Heart right ventricle (tissue), 16 donors: ENCODE data around the gene PROCR. TPM values are rescaled to one million over a fixed set of nuclear protein-coding genes. Genes with fewer than 3 reads are reported as not detected.
"Not testable (repeated sequence)": the region's sequence is repeated elsewhere in the genome, so short reads cannot be mapped to it uniquely, and the experiment has no call there.

Source experiments
- ATAC-seq, 8 donors: fragments of 200-7000 bp; cut with Tn5 transposase; one replicate each; pipeline ENCODE4 v1.9.1; 2020; ENCODE audit warnings: mild to moderate bottlenecking in 8 of 8, moderate library complexity in 8 of 8, moderate number of reproducible peaks in 1 of 8
- DNase-seq, 2 donors: peaks; one replicate each; pipeline ENCODE4 v3.0.0-alpha.2; 2020
- H3K27ac ChIP-seq, 10 donors: fragments of 200-600 bp; sonication (generic) in 2 of 10; one replicate each; pipeline versions ENCODE4 v1.5.0 to v1.8.0; 2020 to 2022; ENCODE audit warnings: mild to moderate bottlenecking in 3 of 10
- H3K27me3 ChIP-seq, 7 donors: fragments of 200-600 bp; one replicate each; pipeline ENCODE4 v1.8.0; 2021 to 2022; ENCODE audit warnings: mild to moderate bottlenecking in 2 of 7
- H3K36me3 ChIP-seq, 9 donors: fragments of 200-600 bp; sonication (generic) in 1 of 9; one replicate each; pipeline versions ENCODE4 v1.5.0 to v1.8.0; 2020 to 2022; ENCODE audit warnings: mild to moderate bottlenecking in 2 of 9
- H3K4me1 ChIP-seq, 9 donors: fragments of 200-600 bp; sonication (generic) in 1 of 9; one replicate each; pipeline versions ENCODE4 v1.5.0 to v1.8.0; 2020 to 2022; ENCODE audit warnings: mild to moderate bottlenecking in 4 of 9
- H3K4me3 ChIP-seq, 10 donors: fragments of 200-600 bp; sonication (generic) in 2 of 10; one replicate each; pipeline versions ENCODE4 v1.5.0 to v1.8.0; 2020 to 2022; ENCODE audit warnings: mild to moderate bottlenecking in 7 of 10, moderate library complexity in 2 of 10
- H3K9me3 ChIP-seq, 11 donors: fragments of 200-600 bp in 10 of 11; sonication (generic) in 2 of 11; one replicate each; pipeline versions ENCODE4 v1.5.0 to v1.8.0; 2013 to 2022; ENCODE audit warnings: mild to moderate bottlenecking in 2 of 11, control low read depth in 1 of 11, moderate library complexity in 1 of 11
- CTCF ChIP-seq, 9 donors: fragments of 200-600 bp; sonication (generic) in 2 of 9; IDR thresholded peaks; one replicate each; pipeline versions ENCODE4 v1.5.0 to v1.8.0; 2021 to 2022; ENCODE audit warnings: antibody characterized with exemption in 9 of 9, mild to moderate bottlenecking in 5 of 9, moderate library complexity in 1 of 9
- WGBS, 2 donors: extraction: QIAGEN DNeasy Blood & Tissue Kit; methylation state at CpG; one replicate each; pipeline ENCODE4 v1.1.7; 2013; ENCODE audit warnings: inconsistent platforms in 1 of 2; 5-methylcytosine and 5-hydroxymethylcytosine counted together
- intact Hi-C, 10 donors: fragments of 100-400 bp; cut with DNase I; formaldehyde crosslinking; loops; one replicate each; pipeline versions ENCODE4 v1.11.1 to v1.14.2; 2022
- polyA plus RNA-seq, 2 donors: library from polyadenylated mRNA; stranded (reverse); fragments of 200-250 nt; gene quantifications; one replicate each; pipeline ENCODE4 v1.2.3, GENCODE V29; 2013
- total RNA-seq, 10 donors: library from RNA; stranded (reverse); fragmentation: NEBNext Ultra II Directional in 3 of 10; extraction: Animal tissue kit (Norgen Biotek cat#: 25700) in 3 of 10; gene quantifications; one replicate each; pipeline versions ENCODE4 v1.2.1 to v1.2.4, GENCODE V29; 2021 to 2023
- donor health status: Arrhythmogenic right ventricular cardiomyopathy.
- donor health status: ischemic (EF 13 %, LVEDD 7.1; RV severe dilation, severe dysfunction).
- donor health status: healthy with polysubstance abuse.
- donor health status: DM: no; HTN: yes; CAD: no.
- donor health status: DM: no; HTN: no; CAD: no.
- donor health status: ischemic (EF 25% LVEDD 6.9; RV normal size, moderate dysfunction).
- donor health status: ischemic (EF 25% LVEDD 5.7; RV mildly dilated, moderate dysfunction).
- donor health status: healthy.
- donor health status: DM: yes; HTN: yes; CAD: no.
- donor health status: Ischemic cardiomyopathy.
- donor health status: ischemic (EF 35%, LVEDD 5.7; RV mildly dilated, moderate dysfunction).
- donor health status: nonischemic (EF 11% LVEDD 7.7; RV severe dilation, severe dysfunction).
- donor health status: DM: yes; HTN: yes; CAD: no.
- donor health status: PGD.
- donor health status: ischemic (EF 29% LVEDD 5.4; RV normal size, mild dysfunction).
- donor health status: nonischemic (EF 23%, LVEDD 6.1; RV moderate dilation, normal function).

PROCR gene
- total and polyA plus RNA-seq, 12 donors, result 3.0 to 26.7 (median 8.8) TPM

GRCh38 chr20:35187584-35188190 lies 15.8 kb downstream of the PROCR start:
- peaks cover 0 to 7% (median 0%) of the 10 kb centered on the region in 11 donors for H3K9me3 ChIP-seq
- no peak overlapping the region for H3K27ac ChIP-seq
- H3K27me3 ChIP-seq, result no peaks in the 10 kb centered on the region
- 76 to 78% methylated on average over 5 of the region's 5 CpGs for WGBS, 2 donors
- no peak overlapping the region for H3K4me3 ChIP-seq
- DNase-seq (no peak), ATAC-seq (no peak)
- no peak for TF ChIP-seq CTCF (IDR thresholded peaks at IDR 0.05)
- H3K36me3 ChIP-seq, result no peaks in the 10 kb centered on the region
- H3K4me1 ChIP-seq, result peaks cover 0 to 15% (median 0%) of the 10 kb centered on the region in 9 donors
- intact Hi-C loops, result no loop called here

- H3K27me3 ChIP-seq, H3K9me3 ChIP-seq, DNase-seq, intact Hi-C loops, H3K4me3 ChIP-seq, H3K36me3 ChIP-seq, ATAC-seq, H3K27ac ChIP-seq: not testable (repeated sequence)
- WGBS, 2 donors, result 88 to 90% methylated on average over 8 of the region's 8 CpGs
- peaks cover 0 to 15% (median 0%) of the 10 kb centered on the region in 9 donors for H3K4me1 ChIP-seq
Observed at GRCh38 chr20:35189223-35189622, 17.4 kb downstream of the PROCR start.

GRCh38 chr20:35190556-35190955 lies 18.7 kb downstream of the PROCR start:
- peaks cover 0 to 9% (median 0%) of the 10 kb centered on the region in 11 donors for H3K9me3 ChIP-seq
- no peak for DNase-seq
- no peak overlapping the region for H3K4me3 ChIP-seq
- H3K4me1 ChIP-seq, result peaks cover 0 to 15% (median 0%) of the 10 kb centered on the region in 9 donors
- no peak overlapping the region for H3K27ac ChIP-seq
- no peaks in the 10 kb centered on the region for H3K27me3 ChIP-seq
- WGBS, 2 donors, result 89 to 91% methylated on average over 6 of the region's 6 CpGs
- H3K36me3 ChIP-seq, result no peaks in the 10 kb centered on the region
- ATAC-seq, result no peak
- TF ChIP-seq CTCF (IDR thresholded peaks at IDR 0.05), result no peak
- intact Hi-C loops, result no loop called here

GRCh38 chr20:35191419-35192117 lies 19.7 kb downstream of the PROCR start:
- H3K27ac ChIP-seq, result no peak overlapping the region
- H3K27me3 ChIP-seq, result no peaks in the 10 kb centered on the region
- 66% methylated on average over 5 of the region's 5 CpGs for WGBS, 2 donors
- no peaks in the 10 kb centered on the region for H3K36me3 ChIP-seq
- peaks cover 0 to 19% (median 6%) of the 10 kb centered on the region in 11 donors for H3K9me3 ChIP-seq
- ATAC-seq, result no peak
- intact Hi-C loops, result no loop called here
- no peak overlapping the region for H3K4me3 ChIP-seq
- DNase-seq, result no peak
- TF ChIP-seq CTCF (IDR thresholded peaks at IDR 0.05), result no peak
- peaks cover 0 to 15% (median 0%) of the 10 kb centered on the region in 9 donors for H3K4me1 ChIP-seq
